Dedifferentiated amniotic fluid mesenchymal stem cell (primary cell): ENCODE data around the gene PSD2.

ENCODE experiments used
- DNase-seq: peaks from one replicate; pipeline ENCODE4 v3.0.0-alpha.2; 2016; ENCODE audit errors: extremely low spot score

Gene PSD2

DNA sequence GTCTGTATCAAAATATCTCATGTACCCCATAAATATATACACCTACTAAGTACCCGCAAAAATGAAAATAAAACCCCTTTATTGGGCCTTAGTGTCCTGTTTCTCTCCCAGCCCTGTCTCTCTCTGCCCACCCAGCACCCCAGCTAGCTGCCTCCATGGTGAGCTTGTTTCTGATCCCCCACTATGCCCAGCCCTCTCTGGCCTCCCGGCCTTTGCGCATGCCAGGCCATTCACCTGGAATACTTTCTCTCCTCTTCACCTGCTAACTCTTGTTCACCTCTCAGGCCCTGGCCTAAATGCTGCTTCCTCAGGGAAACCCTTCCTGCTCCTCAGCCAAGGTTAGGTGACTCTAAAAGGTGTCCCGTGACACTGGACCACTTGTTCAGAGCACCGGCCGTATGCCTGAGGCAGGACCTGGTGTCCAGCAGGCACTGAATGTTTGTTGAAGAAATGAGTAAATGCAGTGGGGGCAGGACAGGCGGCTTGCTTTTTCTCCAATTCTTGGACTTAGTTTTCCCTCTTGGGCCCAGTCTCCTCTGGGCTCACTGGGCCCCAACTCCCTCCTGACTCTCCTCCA lies 58.5 kb downstream of the PSD2 start:
- DNase-seq = no peak

DNA sequence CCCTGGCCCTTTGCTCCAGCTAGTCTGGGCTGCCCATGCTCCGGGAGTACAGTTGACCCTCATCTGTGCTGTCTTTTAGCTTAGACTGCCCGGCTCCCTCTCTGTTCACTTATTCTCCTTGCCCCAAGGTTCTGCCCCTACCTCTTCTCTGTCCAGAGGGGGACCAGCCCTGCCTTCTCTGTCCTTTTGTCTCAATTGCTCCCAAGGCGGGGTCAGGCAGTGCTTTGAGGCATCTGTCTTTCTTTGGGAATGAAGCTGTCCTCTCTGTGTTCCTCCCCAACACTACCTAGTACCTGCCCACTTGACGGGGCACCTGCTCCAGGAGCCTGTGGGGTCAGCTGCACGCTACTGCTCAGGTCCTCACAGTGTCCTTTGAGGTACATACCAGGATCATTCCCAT lies 59.3 kb downstream of the PSD2 start:
- DNase-seq = no peak

DNA sequence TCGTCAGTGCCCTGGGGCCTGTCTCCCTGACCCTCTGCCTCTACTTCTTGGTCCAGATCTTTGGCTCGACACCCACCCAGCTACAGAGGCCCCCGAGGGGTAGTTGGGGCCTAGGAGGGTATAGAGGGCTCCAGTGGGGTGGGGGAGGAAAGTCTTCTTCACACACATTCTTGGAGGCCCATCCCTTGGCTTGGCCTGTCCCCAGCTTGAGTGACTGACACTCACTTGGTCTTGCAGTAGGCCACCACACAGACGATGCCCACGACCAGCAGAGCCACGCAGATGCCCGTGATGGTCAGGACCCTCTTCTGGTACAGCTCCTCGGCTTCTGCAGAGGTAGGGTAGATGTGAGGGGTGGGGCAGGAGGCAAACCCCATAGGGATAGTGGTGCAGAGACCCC lies 59.8 kb downstream of the PSD2 start:
- DNase-seq = no peak

DNA sequence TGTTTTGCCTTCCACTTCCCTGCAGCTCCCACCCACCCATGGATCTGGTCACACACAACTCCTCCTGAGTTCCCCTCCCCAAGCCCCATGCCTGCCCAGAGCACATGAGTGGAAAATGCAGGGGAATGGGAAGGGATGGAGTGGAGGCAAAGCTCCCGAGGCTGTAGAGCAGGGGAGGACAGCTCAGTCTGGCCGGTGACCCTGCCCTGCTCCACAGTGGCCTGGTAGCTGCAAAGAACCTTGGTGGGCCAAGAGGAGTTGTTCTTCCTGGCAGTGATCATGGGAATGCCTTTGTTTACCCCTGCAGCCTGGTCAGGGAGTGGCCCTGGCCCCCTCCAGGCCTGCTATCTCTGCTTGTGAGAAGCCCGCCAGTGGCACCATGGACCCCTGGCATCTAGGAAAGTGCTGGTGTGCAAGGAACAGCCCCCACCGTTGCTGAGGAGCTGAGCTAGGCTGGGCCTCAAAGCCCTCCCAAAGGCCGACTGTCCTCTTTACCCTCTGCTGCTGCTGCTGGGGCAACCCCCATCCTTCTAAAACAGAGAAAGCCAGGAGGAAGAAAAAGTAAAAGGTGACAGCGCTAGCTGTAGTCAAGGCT lies 60.4 kb downstream of the PSD2 start:
- DNase-seq = no peak

DNA sequence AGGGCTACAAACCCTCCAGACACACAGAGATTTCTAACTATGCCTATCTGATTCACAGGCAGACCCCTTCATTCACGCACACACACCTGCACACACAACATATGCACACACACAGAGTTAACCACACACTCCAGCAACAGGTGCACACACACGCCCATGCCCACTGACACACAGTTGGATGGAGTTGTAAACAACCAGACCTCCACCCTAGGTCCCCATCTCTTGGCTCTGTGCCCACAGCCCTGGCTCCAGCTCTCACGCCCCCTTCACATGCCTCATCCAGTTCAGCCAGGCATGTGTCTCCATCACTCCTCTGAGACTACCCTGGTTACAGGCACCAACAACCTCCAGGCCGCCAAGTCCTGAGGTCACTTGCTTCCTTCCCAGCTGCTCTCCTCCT lies 61.1 kb downstream of the PSD2 start:
- no peak for DNase-seq

DNA sequence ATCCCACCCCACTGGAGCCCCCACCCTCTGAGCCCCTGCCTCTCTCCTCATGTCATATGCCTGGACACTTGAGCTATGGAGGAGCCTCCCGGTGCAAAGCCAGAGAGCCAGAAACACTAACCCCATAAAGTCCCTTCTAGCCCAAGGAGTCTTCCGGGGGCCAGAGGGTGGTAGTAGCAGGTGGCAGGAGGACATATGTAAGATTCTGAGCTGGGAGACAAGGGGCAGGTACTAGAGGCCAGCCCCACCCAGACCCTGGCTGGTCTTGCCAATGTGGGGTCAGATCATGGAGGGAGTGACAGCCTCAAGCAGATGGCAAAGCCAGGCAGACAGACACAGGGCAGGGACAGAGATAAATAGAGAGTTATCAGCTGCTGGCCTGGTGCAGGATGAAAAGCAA lies 63.4 kb downstream of the PSD2 start:
- no peak for DNase-seq

DNA sequence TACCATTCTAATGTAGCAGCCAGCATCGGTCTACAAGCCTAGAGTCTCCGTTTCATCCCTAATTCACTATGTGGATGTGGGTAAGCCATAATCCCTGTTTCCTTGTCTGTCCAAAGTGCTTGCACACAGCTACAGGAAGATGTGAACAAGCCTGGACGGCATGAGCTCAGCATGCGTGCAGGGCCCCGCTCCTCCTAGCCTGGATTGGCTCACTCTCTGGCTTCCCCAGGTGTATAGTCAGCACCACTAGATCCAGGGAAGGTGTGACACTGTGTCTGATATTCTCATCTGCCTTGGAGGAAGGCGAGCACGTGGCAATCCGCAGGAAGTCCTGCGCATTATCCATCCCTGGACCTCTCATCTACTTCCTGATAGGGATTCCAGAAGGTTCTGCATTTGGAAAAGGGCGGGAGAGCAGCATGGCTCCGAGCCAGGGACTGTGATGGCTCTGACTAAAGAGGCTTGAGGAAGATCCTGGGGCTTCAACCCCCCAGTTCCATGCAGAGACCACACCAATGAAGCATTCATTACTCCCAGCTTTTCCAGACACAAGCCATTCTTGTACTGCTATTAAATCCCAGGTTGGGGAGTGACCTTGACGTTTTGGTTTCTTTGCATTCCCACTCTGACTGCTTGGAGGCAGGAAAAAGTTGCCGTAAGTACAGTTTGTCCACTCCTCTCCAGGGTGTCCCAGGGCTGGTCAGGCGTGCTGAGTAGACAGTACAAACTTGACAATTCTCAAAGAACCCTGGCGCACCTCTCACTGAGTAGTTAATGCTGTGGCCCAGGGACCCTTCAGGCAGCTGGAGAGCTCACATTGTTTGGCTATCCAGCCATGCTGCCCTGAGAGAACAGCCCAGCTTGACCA lies 65.6 kb downstream of the PSD2 start:
- no peak for DNase-seq

DNA sequence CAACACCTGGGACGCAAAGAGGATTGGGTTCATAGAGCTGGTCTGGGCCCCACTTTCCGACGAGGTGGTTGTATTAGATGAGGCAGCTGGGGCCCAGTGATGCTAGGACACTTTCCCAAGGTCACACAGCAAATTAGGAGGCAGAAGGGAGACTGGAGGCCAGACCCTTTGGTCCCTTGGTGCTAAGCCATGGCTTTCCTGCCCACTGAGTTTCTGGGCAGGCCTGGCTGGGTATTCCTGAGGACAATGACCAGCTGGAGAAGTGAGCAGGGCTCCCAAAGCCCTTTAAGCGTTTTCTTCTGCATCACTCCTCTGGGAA lies 66.2 kb downstream of the PSD2 start:
- DNase-seq = no peak

DNA sequence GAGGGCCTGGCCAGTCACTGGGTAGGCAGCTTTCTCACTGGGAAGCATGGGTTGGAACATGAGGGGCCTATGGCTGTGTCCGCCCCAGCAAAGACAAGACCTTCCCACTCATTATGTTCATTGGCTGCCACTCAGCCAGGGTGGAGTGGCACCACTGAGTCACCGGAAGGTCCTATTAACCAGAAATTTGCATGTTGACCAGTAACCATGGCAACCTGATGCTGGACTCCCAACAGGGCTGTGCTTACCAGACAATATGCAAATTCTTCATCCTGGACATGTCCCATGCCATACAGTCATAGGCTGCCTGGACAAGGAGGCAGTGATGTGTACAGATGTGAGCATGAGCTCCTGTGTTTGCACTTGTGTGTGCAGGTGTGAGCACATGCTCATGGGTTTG lies 66.7 kb downstream of the PSD2 start:
- no peak for DNase-seq

DNA sequence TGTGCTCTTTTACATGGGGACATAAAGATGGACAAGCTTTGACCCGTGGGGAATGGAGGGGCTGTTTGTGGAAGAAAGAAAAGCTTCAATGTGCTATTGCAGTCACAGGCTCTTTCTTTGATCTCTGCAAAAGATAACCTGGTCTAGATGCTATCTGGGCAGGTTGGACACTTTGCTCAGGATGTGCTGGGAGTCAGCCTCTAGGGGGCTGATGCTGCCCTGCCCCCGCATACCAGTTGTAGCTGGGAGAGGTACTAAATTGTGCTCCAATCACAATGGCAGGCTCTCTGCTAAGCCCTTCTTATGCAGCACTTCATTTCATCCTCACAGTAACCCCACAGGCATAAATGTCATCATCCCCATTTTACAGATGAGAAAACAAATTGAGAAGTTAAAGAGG lies 67.2 kb downstream of the PSD2 start:
- DNase-seq = no peak

DNA sequence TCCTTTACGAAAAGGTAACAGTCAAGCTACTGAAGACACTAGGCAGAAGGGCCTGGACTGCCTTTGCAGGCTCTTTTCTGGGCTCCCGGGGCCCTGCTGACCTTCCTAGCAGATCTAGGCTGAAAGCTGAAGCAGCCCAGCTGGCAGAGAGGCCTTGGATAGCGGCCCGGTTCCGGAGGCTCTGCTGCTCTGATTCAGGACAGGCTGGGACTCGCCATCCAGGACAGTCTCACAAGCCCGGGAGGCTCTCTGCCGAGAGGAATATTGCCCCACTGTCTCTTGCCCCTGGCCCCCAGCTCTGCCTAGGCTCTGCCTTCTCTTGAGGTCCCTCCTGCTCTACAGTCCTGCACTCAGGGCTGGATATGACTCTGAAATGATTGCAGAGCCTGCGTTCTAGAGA lies 67.8 kb downstream of the PSD2 start:
- no peak for DNase-seq

DNA sequence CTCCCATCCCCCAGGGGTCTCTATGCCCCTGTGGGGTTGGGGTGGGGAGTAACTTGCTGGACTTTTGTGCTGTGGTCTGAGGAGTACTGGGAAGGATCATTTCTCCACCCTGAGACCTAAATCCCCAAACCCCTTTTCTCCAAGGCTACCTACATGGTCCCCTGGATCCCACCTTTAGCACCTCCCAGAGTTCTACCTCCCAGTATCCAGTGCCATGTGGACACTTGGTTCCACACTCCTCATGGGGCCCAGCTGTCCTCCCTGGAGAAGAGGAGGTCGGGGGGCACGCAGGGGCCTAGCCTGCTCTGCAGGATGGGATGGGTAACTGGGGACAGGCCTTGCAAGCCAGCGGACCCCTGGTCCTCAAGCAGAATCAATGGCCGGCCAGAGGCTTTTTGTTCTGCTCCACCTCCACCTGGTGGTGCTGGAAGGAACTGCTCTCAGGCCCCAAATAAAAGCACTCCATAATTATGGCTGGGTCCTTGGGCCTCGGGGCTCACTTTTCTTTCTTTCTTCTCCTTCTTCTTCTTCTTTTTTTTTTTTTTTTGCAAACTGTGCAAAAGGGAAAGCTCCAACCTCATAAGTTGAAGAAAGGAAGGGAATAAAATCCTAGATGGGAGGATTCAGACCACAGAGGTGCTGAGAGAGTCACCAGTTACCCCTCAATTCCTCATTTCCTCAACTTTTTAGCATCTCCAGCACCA lies 68.4 kb downstream of the PSD2 start:
- peak; percentile 36 for DNase-seq

DNA sequence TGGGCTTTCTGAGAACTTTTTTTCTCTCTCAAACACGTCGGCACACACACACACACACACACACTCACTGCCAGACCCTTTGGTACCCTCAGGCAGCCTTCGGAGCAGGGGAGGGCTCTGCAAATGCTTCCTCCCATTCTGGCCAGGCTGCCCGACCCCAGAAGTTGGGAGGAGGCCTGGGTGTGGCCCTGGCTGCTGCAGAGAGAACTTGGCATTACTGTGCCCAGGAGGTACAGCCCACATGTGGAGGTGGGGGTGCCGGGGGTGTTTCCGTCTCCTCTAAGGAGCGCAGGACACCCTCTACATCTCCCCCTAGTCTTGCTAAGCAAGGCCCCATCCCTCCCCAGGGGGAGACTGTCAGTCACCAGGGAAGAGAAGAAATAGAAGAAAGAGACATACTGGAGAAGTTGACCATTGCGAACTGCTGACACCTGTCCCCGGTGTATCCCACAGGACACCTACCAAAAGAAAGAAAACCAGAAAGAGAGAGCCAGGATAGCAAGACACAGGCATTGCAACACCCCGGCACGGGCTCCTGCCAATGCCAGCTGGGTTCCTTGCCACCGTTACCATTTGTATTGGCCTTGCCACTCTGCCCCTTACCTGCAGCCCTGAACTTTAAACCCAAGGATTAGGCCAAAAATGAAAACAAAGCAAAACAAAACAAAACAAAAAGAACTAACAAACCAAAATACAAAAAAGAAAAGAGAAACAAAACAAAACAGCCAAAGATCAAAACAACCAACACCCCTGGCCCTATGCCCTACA lies 69.3 kb downstream of the PSD2 start:
- DNase-seq = no peak

DNA sequence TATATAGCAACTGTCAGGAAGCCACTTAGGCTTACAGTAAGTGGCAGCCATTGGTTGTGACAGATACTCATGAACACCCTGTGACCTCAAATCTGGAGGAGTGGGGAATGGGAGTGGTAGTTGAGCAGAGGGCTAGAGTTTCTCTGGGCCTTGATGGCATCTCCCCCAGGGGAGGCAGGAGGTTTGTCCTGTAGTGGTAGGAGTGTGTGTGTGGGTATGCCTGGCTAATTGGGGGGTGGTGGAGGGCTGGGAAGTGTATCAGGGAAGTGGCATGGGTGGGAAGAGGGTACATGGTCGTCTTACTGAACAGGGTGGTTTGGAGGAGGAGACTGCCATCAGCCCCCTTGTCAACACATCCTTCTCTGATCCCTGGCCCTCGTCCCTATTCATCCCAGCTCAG lies 71.5 kb downstream of the PSD2 start:
- no peak for DNase-seq

DNA sequence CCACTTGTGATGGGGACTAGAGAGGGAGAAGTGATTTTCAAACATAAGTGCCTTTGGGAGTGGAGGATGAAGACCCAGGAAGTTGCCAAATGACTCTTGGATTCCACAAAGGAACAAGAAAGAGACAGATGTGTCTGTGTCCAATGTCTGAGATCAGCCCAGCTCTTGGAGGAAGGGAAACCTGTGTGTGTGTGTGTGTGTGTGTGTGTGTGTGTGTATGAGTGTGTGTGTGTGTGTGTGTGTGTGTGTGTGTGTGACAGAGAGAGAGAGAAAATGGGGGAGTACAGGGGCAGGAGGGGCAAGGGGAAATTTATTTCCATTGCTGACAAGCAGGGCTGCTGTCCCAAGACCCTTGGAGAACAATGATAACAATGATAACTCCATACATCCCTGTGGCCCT lies 72.0 kb downstream of the PSD2 start:
- DNase-seq = no peak

DNA sequence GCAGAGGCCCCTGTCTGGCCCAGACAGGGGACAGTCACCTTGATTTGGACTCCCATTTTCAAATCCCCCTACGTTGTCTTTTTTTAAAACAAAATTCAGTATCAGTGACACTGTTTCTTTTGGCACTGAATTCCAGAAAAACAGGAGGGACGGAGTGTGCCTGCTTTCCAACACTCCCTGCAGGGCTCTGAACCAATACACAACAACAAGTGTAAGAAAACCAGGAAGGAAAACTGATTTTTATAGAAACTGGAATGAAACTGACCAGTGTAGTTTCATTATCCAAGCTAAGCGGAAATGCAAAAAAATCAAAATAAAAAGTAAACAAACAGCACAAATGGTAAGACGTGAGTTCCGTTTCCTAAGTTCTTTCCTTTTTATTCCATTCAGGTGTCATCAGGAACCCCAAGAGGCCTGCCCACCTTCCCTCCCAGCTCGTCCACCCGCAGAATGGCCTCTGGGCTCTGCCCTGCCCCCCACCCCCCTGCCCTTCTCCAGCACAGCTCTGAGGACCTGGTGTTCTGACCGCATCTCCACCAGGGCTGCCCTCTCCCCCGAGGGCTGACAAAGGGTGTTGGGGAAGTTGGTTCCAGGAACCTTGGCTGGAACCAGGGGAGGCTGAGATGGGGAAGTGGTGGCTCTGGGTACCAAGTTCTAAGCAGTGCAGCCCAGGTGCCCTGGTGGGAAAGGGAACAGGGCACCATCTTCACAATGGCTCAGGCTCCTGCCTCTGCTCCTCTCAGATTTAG lies 73.6 kb downstream of the PSD2 start:
- DNase-seq = no peak

DNA sequence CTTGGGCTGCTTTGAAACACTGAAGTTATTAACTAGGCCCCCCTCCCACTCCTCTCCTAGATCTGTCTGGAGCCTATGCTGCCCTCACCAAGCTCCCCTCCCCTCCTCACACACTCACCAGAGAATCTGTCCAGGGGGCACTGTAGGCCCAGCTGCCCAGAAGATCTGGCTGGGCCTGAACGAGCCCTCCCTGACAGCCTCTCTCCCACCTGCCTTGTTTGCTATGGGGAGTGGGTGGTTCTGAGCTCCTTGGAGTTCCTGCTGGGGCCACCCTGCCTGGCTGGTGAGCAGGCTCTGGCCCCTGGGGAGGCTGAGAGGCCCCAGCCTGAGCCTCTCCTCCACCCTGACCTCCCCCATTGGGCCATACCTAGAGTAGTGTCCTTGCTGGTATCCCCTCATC lies 75.1 kb downstream of the PSD2 start:
- no peak for DNase-seq

DNA sequence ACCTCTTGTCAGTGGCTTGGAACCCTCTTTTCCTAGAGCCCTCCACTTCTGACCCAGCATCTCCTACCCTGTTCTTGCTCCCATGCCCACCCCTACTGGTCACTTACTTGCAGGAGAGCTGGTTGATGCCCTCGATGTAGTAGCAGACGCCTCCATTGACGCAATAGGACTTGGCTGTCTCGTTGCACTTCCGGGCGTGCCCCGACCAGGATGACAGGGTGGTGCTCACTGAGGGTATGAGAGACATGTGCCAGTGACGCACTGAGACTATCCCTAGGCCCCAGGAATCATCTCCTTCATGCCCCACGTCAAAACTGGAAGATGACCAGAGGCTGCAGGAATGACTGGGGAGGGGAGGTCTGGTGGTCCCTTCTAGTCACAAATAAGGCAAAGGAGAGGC lies 76.0 kb downstream of the PSD2 start:
- DNase-seq = no peak

DNA sequence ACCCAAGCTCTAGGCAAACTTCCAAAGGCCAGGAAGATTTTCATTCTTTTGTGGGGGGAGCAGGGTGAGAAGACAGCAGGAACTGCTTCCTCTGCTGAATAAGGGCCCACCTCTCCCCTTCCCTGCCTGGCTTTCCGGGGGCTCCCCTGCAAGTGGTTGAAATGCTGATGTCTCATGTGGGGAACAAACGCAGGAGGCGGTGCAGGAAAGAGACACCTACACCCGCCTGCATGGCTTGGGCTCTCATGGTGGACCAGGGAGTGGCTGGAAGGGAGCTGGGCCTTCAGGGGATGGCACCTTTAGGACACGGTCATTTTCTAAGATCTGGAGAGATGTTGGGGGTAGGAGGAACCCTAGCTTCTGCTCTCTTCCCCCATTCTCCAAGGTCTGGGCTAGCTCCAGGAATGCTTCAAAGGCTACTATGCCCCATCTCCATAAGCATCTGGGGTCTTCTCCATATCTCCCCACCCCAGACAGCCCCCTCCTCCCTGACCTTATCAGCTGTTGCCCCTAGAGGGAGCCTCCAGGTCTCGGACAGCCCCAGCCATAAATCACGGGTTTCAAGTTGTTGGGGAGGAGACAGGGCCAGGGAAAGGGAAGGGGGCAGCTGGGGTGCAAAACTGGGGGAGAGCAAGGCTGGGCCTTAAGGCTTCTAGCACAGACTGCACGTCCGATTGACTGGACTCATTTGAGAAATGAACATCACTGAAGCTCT lies 76.6 kb downstream of the PSD2 start:
- DNase-seq = no peak

DNA sequence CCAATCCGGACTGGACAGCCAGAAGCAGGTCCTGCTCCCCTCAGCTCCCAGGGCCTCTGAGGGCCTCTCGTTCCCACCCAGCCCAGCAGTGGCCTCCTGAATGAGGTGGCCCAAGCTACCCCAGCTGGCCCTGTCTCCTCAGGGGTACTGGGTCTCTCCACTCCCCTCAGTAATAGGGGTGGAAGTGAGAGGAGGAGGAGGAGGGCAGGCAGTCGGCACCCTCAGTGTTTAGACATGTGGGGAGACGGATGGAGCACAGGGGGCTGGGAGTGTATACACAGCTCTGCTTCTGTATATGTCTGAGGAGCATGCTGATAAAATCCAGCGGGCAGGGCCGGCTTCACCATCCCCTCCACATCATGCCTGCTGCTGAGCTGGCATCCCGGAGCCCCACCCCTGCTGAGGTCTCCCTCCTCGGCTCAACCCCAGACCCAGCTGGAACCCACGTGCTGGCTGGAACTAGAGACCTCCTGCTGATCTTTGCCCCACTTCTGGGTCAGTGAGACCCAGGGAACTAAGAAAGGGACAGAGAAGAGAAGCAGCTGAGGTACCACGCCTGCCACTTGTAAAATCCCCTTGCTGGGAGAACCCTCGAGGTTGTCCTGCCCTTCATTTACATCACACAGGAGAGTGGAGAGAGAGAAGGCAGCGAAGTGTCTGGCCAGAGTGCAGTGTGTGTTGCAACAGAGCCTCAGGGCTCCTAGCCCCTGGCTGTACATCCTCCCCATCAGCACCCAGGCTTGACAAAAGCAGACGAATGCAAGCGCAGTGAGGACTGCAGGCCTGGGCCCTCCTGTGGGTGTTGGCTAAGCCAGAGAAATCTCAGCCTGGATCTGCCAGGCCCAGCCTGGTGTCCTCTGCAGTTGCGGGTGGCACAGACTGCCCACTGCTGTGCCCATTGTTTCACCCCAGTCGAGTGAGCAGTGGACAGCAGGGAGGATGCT lies 77.5 kb downstream of the PSD2 start:
- DNase-seq = no peak
